IMR-90 (cell line): ENCODE data around the gene HOXA3. TPM values are rescaled to one million over a fixed set of nuclear protein-coding genes. Genes with fewer than 3 reads are reported as not detected.

Source experiments
- ATAC-seq: fragments of 200-7000 bp; cut with Tn5 transposase; 2 replicates; pipeline ENCODE4 v1.9.1; 2020; ENCODE audit warnings: low read depth, mild to moderate bottlenecking, moderate library complexity
- BruUV-seq: library from RNA; stranded (reverse); fragments of 400-500 nt; replicated peaks from 2 replicates; lab custom pipeline; 2021; lab: Mats Ljungman, UMichigan
- CTCF ChIA-PET: fragments of 300-600 bp; formaldehyde crosslinking; extraction: SDS; loops from one replicate; lab custom pipeline; 2021; ENCODE audit warnings: antibody characterized with exemption; lab: Yijun Ruan, JAX
- POLR2A ChIA-PET: fragments of 300-600 bp; sonication (Branson Sonifier 250); formaldehyde crosslinking; loops from one replicate; lab custom pipeline; 2022; ENCODE audit warnings: antibody characterized with exemption; ENCODE audit not compliant: unreplicated experiment; lab: Charles Lee
- DNase-seq: peaks from one replicate; pipeline ENCODE4 v3.0.0; 2013
- H2AFZ ChIP-seq: replicated peaks from 2 replicates; pipeline ENCODE3; 2013; ENCODE audit warnings: low read length, mild to moderate bottlenecking; ENCODE audit not compliant: poor library complexity
- H2AK5ac ChIP-seq: 2 replicates; pipeline ENCODE4 v1.6.1; 2013; ENCODE audit warnings: low read depth, low read length, inconsistent platforms
- H2AK9ac ChIP-seq: replicated peaks from 2 replicates; pipeline ENCODE3; 2013; ENCODE audit warnings: mild to moderate bottlenecking, low read depth, low read length, moderate library complexity; ENCODE audit not compliant: poor library complexity
- H2BK120ac ChIP-seq: 2 replicates; pipeline ENCODE4 v1.6.1; 2013; ENCODE audit warnings: low read depth, low read length, inconsistent platforms
- H2BK15ac ChIP-seq: 3 replicates; pipeline ENCODE4 v1.6.1; 2013; ENCODE audit warnings: low read depth, low read length, inconsistent platforms
- H2BK20ac ChIP-seq: 2 replicates; pipeline ENCODE4 v1.6.1; 2013; ENCODE audit warnings: low read depth, mild to moderate bottlenecking, inconsistent platforms, low read length, moderate library complexity
- H2BK5ac ChIP-seq: 2 replicates; pipeline ENCODE4 v1.6.1; 2013; ENCODE audit warnings: mild to moderate bottlenecking, low read depth, low read length, inconsistent platforms; ENCODE audit not compliant: poor library complexity, severe bottlenecking
- H3K14ac ChIP-seq: replicated peaks from 2 replicates; pipeline ENCODE4 v1.6.1; 2013; ENCODE audit warnings: low read depth, low read length, inconsistent platforms
- H3K18ac ChIP-seq: 2 replicates; pipeline ENCODE4 v1.6.1; 2013; ENCODE audit warnings: low read depth, low read length, control low read depth
- H3K23ac ChIP-seq: 2 replicates; pipeline ENCODE4 v1.6.1; 2013; ENCODE audit warnings: low read depth, low read length, inconsistent platforms
- H3K27ac ChIP-seq: 2 replicates; pipeline ENCODE4 v1.5.1; 2013; ENCODE audit warnings: mild to moderate bottlenecking, control low read depth, low read length; ENCODE audit not compliant: insufficient read depth
- H3K27me3 ChIP-seq: 2 replicates; pipeline ENCODE4 v1.6.1; 2013; ENCODE audit warnings: low read length; ENCODE audit not compliant: control insufficient read depth, insufficient read depth
- H3K36me3 ChIP-seq: 2 replicates; pipeline ENCODE4 v1.6.1; 2013; ENCODE audit warnings: low read length, mixed read lengths; ENCODE audit not compliant: control insufficient read depth, insufficient read depth
- H3K4ac ChIP-seq: 2 replicates; pipeline ENCODE4 v1.6.1; 2013; ENCODE audit warnings: low read depth, low read length, inconsistent platforms
- H3K4me1 ChIP-seq: 2 replicates; pipeline ENCODE4 v1.6.1; 2013; ENCODE audit warnings: low read length, mixed read lengths; ENCODE audit not compliant: control insufficient read depth, insufficient read depth
- H3K4me2 ChIP-seq: 2 replicates; pipeline ENCODE4 v1.6.1; 2013; ENCODE audit warnings: low read depth, mild to moderate bottlenecking, control low read depth, low read length, moderate library complexity
- H3K4me3 ChIP-seq: 2 replicates; pipeline ENCODE4 v1.5.1; 2013; ENCODE audit warnings: low read depth, mild to moderate bottlenecking, control low read depth, low read length, moderate library complexity; ENCODE audit not compliant: insufficient read depth
- H3K56ac ChIP-seq: 2 replicates; pipeline ENCODE4 v1.6.1; 2013; ENCODE audit warnings: low read length, inconsistent platforms; ENCODE audit not compliant: insufficient read depth; ENCODE audit errors: extremely low read depth
- H3K79me1 ChIP-seq, 2 experiments: 2 replicates each; pipeline ENCODE4 v1.6.1; 2013; ENCODE audit warnings: low read length in 2 of 2, inconsistent platforms in 1 of 2, low read depth in 1 of 2
- H3K9ac ChIP-seq: 2 replicates; pipeline ENCODE4 v1.6.1; 2013; ENCODE audit warnings: low read depth, low read length, control low read depth
- H3K9me1 ChIP-seq: 2 replicates; pipeline ENCODE4 v1.6.1; 2013; ENCODE audit warnings: low read length, inconsistent platforms; ENCODE audit not compliant: insufficient read depth
- H3K9me3 ChIP-seq: 2 replicates; pipeline ENCODE4 v1.6.1; 2013; ENCODE audit warnings: low read length; ENCODE audit not compliant: control insufficient read depth, insufficient read depth
- H4K20me1 ChIP-seq: 2 replicates; pipeline ENCODE4 v1.6.1; 2013; ENCODE audit warnings: low read length, inconsistent platforms; ENCODE audit not compliant: insufficient read depth
- H4K5ac ChIP-seq: 2 replicates; pipeline ENCODE4 v1.6.1; 2013; ENCODE audit warnings: mild to moderate bottlenecking, low read depth, low read length, control low read depth
- H4K8ac ChIP-seq, 2 experiments: 2 replicates each; pipeline ENCODE4 v1.6.1; 2013; ENCODE audit warnings: low read depth in 2 of 2, low read length in 2 of 2, control low read depth in 1 of 2, inconsistent platforms in 1 of 2
- H4K91ac ChIP-seq: 2 replicates; pipeline ENCODE4 v1.6.1; 2013; ENCODE audit warnings: low read depth, low read length, inconsistent platforms; ENCODE audit not compliant: insufficient read depth
- CHD1 ChIP-seq: IDR thresholded peaks from 2 replicates; pipeline ENCODE4 v1.6.1; 2012; ENCODE audit warnings: low read depth, low read length, improper control_type of control experiment
- MAFK ChIP-seq: IDR thresholded peaks from 2 replicates; pipeline ENCODE4 v1.6.1; 2012; ENCODE audit warnings: low read depth, low read length, improper control_type of control experiment
- MAZ ChIP-seq: IDR thresholded peaks from 2 replicates; pipeline ENCODE4 v1.6.1; 2012; ENCODE audit warnings: low read depth, mild to moderate bottlenecking, low read length, improper control_type of control experiment, moderate library complexity, borderline replicate concordance
- MXI1 ChIP-seq: IDR thresholded peaks from 2 replicates; pipeline ENCODE4 v1.6.1; 2012; ENCODE audit warnings: low read depth, mild to moderate bottlenecking, low read length, moderate library complexity, borderline replicate concordance
- NFE2L2 ChIP-seq: fragments of 150-350 bp; IDR thresholded peaks from 2 replicates; pipeline ENCODE4 v1.6.1; 2016; ENCODE audit warnings: low read depth, mild to moderate bottlenecking, low read length
- RAD21 ChIP-seq: IDR thresholded peaks from 2 replicates; pipeline ENCODE4 v1.6.1; 2012; ENCODE audit warnings: low read length, improper control_type of control experiment
- RCOR1 ChIP-seq: IDR thresholded peaks from 2 replicates; pipeline ENCODE4 v1.6.1; 2012; ENCODE audit warnings: mild to moderate bottlenecking, low read length, improper control_type of control experiment; ENCODE audit not compliant: insufficient replicate concordance
- SMC3 ChIP-seq: fragments of 150-350 bp; IDR thresholded peaks from 2 replicates; pipeline ENCODE4 v1.6.1; 2016; ENCODE audit warnings: low read depth, mild to moderate bottlenecking, antibody characterized with exemption, low read length, moderate library complexity
- WGBS, 2 experiments: methylation state at CpG; one replicate each; pipeline versions ENCODE4 v1.1.5 to v1.1.7; 2013; ENCODE audit warnings: missing lambda C conversion rate in 2 of 2; ENCODE audit not compliant: insufficient read length in 1 of 2; ENCODE audit errors: extremely low coverage in 2 of 2; 5-methylcytosine and 5-hydroxymethylcytosine counted together
- dilution Hi-C: fragments of 300-500 bp; cut with HindIII; formaldehyde crosslinking; loops from one replicate; pipeline ENCODE4 v1.14.3; 2018; ENCODE audit warnings: low sequenced_read_pairs; ENCODE audit not compliant: unreplicated experiment
- in situ Hi-C: fragments of 300-500 bp; cut with MboI; formaldehyde crosslinking; loops from 3 replicates; pipeline ENCODE4 v1.14.3; 2019; ENCODE audit warnings: low sequenced_read_pairs, inconsistent platforms, mixed read lengths
- intact Hi-C: fragments of 100-400 bp; cut with micrococcal nuclease; formaldehyde crosslinking; loops from 2 replicates; pipeline ENCODE4 v1.10.0; 2022
- polyA plus RNA-seq, 3 experiments: library from polyadenylated mRNA; depleted of rRNA; stranded (reverse); fragments of >200 nt; gene quantifications; 2 replicates each; pipeline ENCODE4 v1.2.3, GENCODE V29; 2012; ENCODE audit warnings: low replicate concordance in 1 of 3
- total RNA-seq: library from RNA; depleted of rRNA; stranded (reverse); fragments of >200 nt; gene quantifications from 2 replicates; pipeline ENCODE4 v1.2.3, GENCODE V29; 2012
- TF ChIP-seq, protein P1 (sequence below): fragments of 150-350 bp; IDR thresholded peaks from 2 replicates; pipeline ENCODE4 v1.6.1; 2017; ENCODE audit warnings: mild to moderate bottlenecking, antibody characterized with exemption, low read length, low read depth

HOXA3 gene
- total and polyA plus RNA-seq, 2 of the 4 experiments (the other 2 are of a cell fraction): 0.90 to 5.4 TPM

DNA sequence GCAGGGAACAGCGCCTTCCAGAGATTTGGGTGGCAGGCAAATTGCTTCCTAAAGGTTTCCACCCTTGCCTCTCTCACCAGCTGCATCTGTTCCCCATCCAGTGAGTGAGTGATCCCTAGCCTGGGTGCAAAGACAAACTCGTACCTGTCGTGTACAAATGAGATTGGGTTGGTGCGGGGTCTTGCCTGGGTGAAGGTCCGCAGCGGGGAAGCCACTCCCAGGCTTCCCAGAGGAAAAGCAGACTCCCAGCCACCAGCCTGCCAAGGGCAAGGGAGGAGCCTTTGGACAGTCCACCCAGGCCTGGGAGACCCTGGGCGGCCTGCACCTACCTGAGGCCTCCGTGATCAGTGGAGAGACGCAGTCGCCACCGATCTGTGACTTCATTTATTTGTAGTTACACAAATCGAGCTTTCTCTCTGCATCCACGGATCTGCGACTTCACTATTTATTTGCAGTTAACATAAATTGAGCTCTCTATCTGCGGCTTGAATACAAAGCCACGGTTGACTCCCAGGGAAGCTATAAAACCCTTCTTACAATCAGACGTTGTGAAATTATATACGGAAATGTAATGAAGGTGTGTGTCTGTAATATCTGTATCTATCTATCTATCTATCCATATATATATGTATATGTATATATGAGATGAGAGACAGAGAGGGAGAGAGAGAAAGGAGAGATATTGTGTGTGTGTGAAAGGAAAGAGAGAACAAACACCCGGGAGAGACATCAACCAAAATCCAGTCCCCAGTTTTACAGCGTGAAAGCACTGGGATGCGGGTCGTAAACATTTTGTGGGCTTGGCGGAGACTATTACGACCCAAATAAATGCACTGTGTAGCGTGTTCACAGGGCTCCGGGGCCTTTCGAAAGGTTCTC lies 7.1 kb upstream of the HOXA3 start:
- no peak overlapping the region for H3K4me3 ChIP-seq
- no peak overlapping the region for H3K56ac ChIP-seq
- ATAC-seq (no peak), DNase-seq (no peak)
- POLR2A ChIA-PET: no interaction called here
- no peak overlapping the region for H2AK5ac ChIP-seq
- 99% methylated on average over 13 of the region's 27 CpGs; no CpG with 5 or more reads in 1 of the 2 experiments for WGBS, 2 experiments
- peaks cover 1% of the 10 kb centered on the region; the same call in 1 of the 2 replicates for H3K4me1 ChIP-seq
- no peak overlapping the region for H3K27ac ChIP-seq
- no TSS peak for BruUV-seq
- H4K20me1 ChIP-seq: no peaks in the 10 kb centered on the region
- no peak overlapping the region for H3K14ac ChIP-seq
- H4K5ac ChIP-seq: no peak overlapping the region
- no peak overlapping the region for H3K4ac ChIP-seq
- CTCF ChIA-PET: interaction anchor here (1.3 kb wide), 1 partner anchor 790 kb away, joined by 4 read pairs; no protein-coding TSS in a partner anchor
- H2BK120ac ChIP-seq: no peak overlapping the region
- no peak overlapping the region for H4K91ac ChIP-seq
- no peak for TF ChIP-seq NFE2L2
- no peak for TF ChIP-seq CHD1
- no peak for TF ChIP-seq MAFK
- TF ChIP-seq RCOR1: no peak
- TF ChIP-seq MXI1: no peak
- no peak for TF ChIP-seq SMC3
- no peak for TF ChIP-seq MAZ
- TF ChIP-seq, protein P1, sequence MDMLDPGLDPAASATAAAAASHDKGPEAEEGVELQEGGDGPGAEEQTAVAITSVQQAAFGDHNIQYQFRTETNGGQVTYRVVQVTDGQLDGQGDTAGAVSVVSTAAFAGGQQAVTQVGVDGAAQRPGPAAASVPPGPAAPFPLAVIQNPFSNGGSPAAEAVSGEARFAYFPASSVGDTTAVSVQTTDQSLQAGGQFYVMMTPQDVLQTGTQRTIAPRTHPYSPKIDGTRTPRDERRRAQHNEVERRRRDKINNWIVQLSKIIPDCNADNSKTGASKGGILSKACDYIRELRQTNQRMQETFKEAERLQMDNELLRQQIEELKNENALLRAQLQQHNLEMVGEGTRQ: no peak
- TF ChIP-seq RAD21: no peak
- no peak overlapping the region for H3K23ac ChIP-seq
- no peak overlapping the region for H3K4me2 ChIP-seq
- H3K36me3 ChIP-seq: no peaks in the 10 kb centered on the region
- H2BK15ac ChIP-seq: no peak overlapping the region
- H2BK20ac ChIP-seq: no peak overlapping the region
- H3K9me3 ChIP-seq: no peaks in the 10 kb centered on the region
- H4K8ac ChIP-seq: no peak overlapping the region
- no peak overlapping the region for H2AK9ac ChIP-seq
- intact Hi-C loops: loop anchor here (2.0 to 10.0 kb wide), 3 partner anchors 957 to 1905 kb away; partner anchors contain the start of genes CBX3 and HNRNPA2B1
- H2AFZ ChIP-seq: peak overlapping the region; percentile 14
- dilution Hi-C loops: no loop called here
- peaks cover 16% of the 10 kb centered on the region for H3K27me3 ChIP-seq
- no peaks in the 10 kb centered on the region for H3K9me1 ChIP-seq
- no peak overlapping the region for H3K9ac ChIP-seq
- no peak overlapping the region for H3K18ac ChIP-seq
- no peak overlapping the region for H2BK5ac ChIP-seq
- in situ Hi-C loops: loop anchor here (5.0 kb wide), 2 partner anchors 792 to 1307 kb away; no protein-coding TSS in a partner anchor
- H3K79me1 ChIP-seq: 0 out of 4 replicates have a peak, but pooled peaks cover 0 to 4% of the 10 kb centered on the region in 2 experiments
